Dendritic cell treated with granulocyte-macrophage colony-stimulating factor and Interleukin-4, amounts not matched to agents 40 ng/mL and 50 ng/mL, for 4 days (primary cell): ENCODE results near the gene CDYL.

Source experiments
- H3K27ac Mint-ChIP-seq: one replicate; pipeline ENCODE4 v1.8.0; 2022; ENCODE audit warnings: mild to moderate bottlenecking, mixed read lengths
- H3K27me3 Mint-ChIP-seq: one replicate; pipeline ENCODE4 v1.8.0; 2022; ENCODE audit warnings: mild to moderate bottlenecking, mixed read lengths
- H3K36me3 Mint-ChIP-seq: one replicate; pipeline ENCODE4 v1.8.0; 2022; ENCODE audit warnings: low read depth, mixed read lengths
- H3K4me1 Mint-ChIP-seq: one replicate; pipeline ENCODE4 v1.8.0; 2022; ENCODE audit warnings: low read depth, mixed read lengths
- H3K4me3 Mint-ChIP-seq: one replicate; pipeline ENCODE4 v1.8.0; 2022; ENCODE audit warnings: mild to moderate bottlenecking, moderate library complexity, mixed read lengths
- H3K9me3 Mint-ChIP-seq: one replicate; pipeline ENCODE4 v1.8.0; 2022; ENCODE audit warnings: mixed read lengths
- intact Hi-C: fragments of 100-400 bp; cut with micrococcal nuclease; formaldehyde crosslinking; loops from one replicate; pipeline ENCODE4 v1.15.0; 2022

The CDYL gene

DNA sequence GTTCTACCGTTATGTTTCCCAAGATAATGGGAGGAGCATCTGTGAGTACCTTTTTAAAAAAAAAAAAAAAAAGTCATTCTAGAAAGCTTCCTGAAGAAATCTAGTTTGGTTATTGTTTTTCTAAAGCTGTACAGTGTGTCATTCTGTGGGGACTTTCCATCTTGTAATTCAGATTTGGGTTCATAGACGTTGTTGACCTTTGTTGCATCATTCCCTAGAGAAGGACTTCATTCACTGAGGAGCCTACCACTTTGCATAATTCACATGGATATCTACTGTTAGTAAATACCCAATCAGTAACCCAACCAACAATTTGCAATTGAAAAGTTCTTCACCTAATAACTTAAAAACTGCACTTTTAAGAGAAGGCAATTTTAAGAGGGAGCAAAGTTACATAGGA lies 167.5 kb downstream of the CDYL start:
- Mint-ChIP-seq H3K4me1 (peaks cover 23% of the 10 kb centered on the region), H3K36me3 (peaks cover 70% of the 10 kb centered on the region), H3K9me3 (no peaks in the 10 kb centered on the region), H3K4me3 (no peak overlapping the region), H3K27me3 (no peaks in the 10 kb centered on the region), H3K27ac (no peak overlapping the region)
- intact Hi-C loops = no loop called here

DNA sequence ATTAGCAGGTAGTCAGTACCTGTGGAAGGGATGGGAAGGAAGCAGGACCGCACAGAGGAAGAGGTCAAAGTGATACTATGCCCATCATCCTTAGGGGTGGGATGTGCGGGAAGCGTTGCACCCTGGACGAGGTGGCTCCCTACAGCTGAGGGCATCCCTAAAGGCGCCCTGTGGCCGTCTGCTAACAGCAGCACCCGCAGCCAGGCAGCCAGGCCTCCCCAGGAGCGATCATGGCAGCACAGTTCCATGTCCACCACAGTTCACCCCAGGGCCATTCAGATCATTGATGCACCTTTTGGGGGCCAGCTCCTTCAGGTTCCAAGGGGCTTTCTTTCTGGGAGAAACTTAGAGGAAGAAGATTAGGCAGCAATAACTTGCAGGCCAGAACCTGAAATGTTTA lies 168.1 kb downstream of the CDYL start:
- Mint-ChIP-seq H3K4me1 (peaks cover 23% of the 10 kb centered on the region), H3K36me3 (peaks cover 76% of the 10 kb centered on the region), H3K9me3 (no peaks in the 10 kb centered on the region), H3K4me3 (no peak overlapping the region), H3K27me3 (no peaks in the 10 kb centered on the region), H3K27ac (no peak overlapping the region)
- intact Hi-C loops = no loop called here

DNA sequence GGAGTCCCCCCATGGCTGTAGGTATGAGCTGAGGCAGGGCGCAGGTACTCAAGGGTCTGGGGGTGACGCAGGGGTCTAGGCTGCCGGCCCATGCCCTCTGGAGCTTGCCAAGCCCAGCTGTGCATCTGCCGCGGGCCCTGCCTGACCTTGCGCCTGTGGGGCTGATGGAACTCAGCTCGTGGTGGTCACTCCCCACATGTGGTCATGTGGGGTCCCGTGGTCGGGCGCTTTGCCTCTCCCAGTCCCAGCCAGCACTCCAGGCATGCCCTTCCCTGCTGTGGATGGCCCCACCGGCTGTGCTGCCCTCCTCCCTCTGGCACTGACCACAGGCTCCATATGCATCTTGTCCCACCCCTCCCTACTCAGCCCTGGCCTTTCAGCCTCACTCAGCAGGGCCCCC lies 170.3 kb downstream of the CDYL start:
- Mint-ChIP-seq H3K4me1 (peaks cover 17% of the 10 kb centered on the region), H3K27ac (no peak overlapping the region), H3K27me3 (no peaks in the 10 kb centered on the region)

DNA sequence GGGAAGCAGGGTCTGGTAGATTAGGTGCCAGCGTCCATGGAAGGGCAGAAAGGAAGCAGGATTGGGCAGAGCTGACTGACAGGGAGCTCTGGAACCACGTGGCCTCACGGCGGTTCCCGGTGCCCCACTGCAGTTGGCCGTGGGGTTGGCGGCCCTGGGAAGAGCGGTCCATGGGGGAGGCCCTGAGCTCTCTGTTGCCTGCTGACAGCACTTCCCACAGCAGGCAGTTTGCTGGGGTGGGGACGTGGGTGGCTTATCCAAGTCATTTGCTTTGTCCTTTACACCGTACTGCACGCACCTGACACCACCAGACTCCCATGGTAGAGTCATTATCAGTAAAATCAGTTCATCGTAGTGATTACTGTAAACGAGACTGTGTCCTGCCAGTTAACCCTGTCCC lies 171.5 kb downstream of the CDYL start:
- intact Hi-C loops = no loop called here
- no peaks in the 10 kb centered on the region for H3K27me3 Mint-ChIP-seq
- no peak overlapping the region for H3K4me3 Mint-ChIP-seq
- H3K9me3 Mint-ChIP-seq = no peaks in the 10 kb centered on the region
- H3K36me3 Mint-ChIP-seq = peaks cover 95% of the 10 kb centered on the region
- H3K4me1 Mint-ChIP-seq = peaks cover 5% of the 10 kb centered on the region
- no peak overlapping the region for H3K27ac Mint-ChIP-seq

More for the DNA sequence above, 170.3 kb downstream of the CDYL start:
- Mint-ChIP-seq H3K36me3 (peaks cover 88% of the 10 kb centered on the region), H3K4me3 (no peak overlapping the region), H3K9me3 (no peaks in the 10 kb centered on the region)
- intact Hi-C loops = no loop called here

- Mint-ChIP-seq H3K4me1 (no peaks in the 10 kb centered on the region), H3K27ac (no peak overlapping the region), H3K9me3 (no peaks in the 10 kb centered on the region), H3K27me3 (no peaks in the 10 kb centered on the region), H3K4me3 (no peak overlapping the region), H3K36me3 (peaks cover 95% of the 10 kb centered on the region)
- intact Hi-C loops = no loop called here
Observed at GRCh38 chr6:4948781-4949450, 172.7 kb downstream of the CDYL start.

GRCh38 chr6:4950076-4950475 lies 173.9 kb downstream of the CDYL start:
- intact Hi-C loops = no loop called here
- H3K4me3 Mint-ChIP-seq = no peak overlapping the region
- no peak overlapping the region for H3K27ac Mint-ChIP-seq
- peaks cover 91% of the 10 kb centered on the region for H3K36me3 Mint-ChIP-seq
- no peaks in the 10 kb centered on the region for H3K4me1 Mint-ChIP-seq
- no peaks in the 10 kb centered on the region for H3K27me3 Mint-ChIP-seq
- no peaks in the 10 kb centered on the region for H3K9me3 Mint-ChIP-seq

- no peak overlapping the region for H3K4me3 Mint-ChIP-seq
- intact Hi-C loops = no loop called here
Observed at GRCh38 chr6:4950836-4951533, 174.8 kb downstream of the CDYL start.

DNA sequence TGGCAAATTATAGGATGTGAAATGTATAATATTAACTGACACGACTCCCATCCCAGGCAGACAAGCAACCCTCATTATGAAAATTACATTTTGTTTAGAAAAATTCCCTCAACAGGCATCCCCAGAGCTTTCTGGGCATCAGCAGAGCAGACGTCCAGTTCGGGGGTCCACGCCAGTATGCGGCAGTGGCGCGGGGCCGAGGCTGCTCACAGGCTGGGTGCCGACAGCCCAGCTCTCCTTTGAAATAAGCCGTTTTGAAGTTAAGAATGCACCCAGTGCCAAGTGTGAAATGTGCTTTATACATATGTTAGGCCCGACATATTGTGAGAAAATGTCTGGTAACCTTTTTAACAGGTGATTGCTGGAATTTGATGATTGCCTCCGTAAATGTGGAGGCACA lies 177.2 kb downstream of the CDYL start:
- H3K4me1 Mint-ChIP-seq = no peaks in the 10 kb centered on the region
- no peak overlapping the region for H3K4me3 Mint-ChIP-seq
- peaks cover 71% of the 10 kb centered on the region for H3K36me3 Mint-ChIP-seq
- no peaks in the 10 kb centered on the region for H3K27me3 Mint-ChIP-seq
- intact Hi-C loops = no loop called here
- H3K9me3 Mint-ChIP-seq = no peaks in the 10 kb centered on the region
- no peak overlapping the region for H3K27ac Mint-ChIP-seq

More at GRCh38 chr6:4950836-4951533, 174.8 kb downstream of the CDYL start:
- H3K4me1 Mint-ChIP-seq = no peaks in the 10 kb centered on the region
- H3K27me3 Mint-ChIP-seq = no peaks in the 10 kb centered on the region
- no peak overlapping the region for H3K27ac Mint-ChIP-seq
- peaks cover 91% of the 10 kb centered on the region for H3K36me3 Mint-ChIP-seq
- H3K9me3 Mint-ChIP-seq = no peaks in the 10 kb centered on the region

DNA sequence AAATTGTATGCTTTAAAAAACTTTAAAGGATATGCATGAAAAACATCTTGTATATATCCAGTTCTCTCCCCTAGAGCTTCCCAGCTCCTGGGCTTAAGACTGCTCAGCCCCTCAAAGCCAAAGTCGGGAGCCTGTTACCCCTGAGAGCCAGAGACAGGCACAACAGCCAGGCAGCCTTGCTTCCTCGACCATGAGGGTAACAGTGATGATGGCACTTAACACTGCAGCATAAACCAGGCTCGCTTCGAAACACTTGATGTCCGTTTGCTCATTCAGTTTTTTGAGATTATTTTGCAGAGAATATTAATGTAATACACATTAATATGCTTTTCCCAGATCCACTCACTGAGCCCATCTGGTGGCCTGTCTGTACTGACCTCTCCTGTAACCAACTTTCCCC lies 180.4 kb downstream of the CDYL start:
- Mint-ChIP-seq H3K9me3 (no peaks in the 10 kb centered on the region), H3K4me1 (no peaks in the 10 kb centered on the region), H3K36me3 (peaks cover 44% of the 10 kb centered on the region), H3K27me3 (no peaks in the 10 kb centered on the region), H3K4me3 (no peak overlapping the region), H3K27ac (no peak overlapping the region)
- intact Hi-C loops = no loop called here

GRCh38 chr6:4957521-4958231 lies 181.5 kb downstream of the CDYL start:
- Mint-ChIP-seq H3K36me3 (peaks cover 34% of the 10 kb centered on the region), H3K9me3 (no peaks in the 10 kb centered on the region), H3K27me3 (no peaks in the 10 kb centered on the region), H3K4me1 (no peaks in the 10 kb centered on the region), H3K4me3 (no peak overlapping the region), H3K27ac (no peak overlapping the region)
- intact Hi-C loops = no loop called here

DNA sequence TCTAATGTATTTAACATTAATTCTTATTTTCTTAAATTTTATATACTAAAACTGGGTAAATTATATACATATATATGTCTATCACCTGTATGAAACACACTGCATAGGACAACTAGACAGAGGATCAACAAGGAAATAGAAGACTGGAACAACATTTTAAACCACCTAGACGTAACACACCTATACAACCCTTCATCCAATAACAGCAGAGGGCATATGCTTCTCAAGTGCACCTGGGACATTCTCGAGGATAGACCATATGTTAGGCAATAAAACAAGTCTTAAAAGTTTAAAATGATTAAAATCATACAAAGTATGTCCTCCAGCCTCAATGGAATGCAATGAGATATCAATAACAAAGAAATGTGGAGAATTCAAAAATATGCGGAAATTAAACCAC lies 182.4 kb downstream of the CDYL start:
- Mint-ChIP-seq H3K9me3 (no peaks in the 10 kb centered on the region), H3K27ac (no peak overlapping the region), H3K27me3 (no peaks in the 10 kb centered on the region), H3K36me3 (peaks cover 24% of the 10 kb centered on the region), H3K4me1 (no peaks in the 10 kb centered on the region), H3K4me3 (no peak overlapping the region)
- intact Hi-C loops = no loop called here

DNA sequence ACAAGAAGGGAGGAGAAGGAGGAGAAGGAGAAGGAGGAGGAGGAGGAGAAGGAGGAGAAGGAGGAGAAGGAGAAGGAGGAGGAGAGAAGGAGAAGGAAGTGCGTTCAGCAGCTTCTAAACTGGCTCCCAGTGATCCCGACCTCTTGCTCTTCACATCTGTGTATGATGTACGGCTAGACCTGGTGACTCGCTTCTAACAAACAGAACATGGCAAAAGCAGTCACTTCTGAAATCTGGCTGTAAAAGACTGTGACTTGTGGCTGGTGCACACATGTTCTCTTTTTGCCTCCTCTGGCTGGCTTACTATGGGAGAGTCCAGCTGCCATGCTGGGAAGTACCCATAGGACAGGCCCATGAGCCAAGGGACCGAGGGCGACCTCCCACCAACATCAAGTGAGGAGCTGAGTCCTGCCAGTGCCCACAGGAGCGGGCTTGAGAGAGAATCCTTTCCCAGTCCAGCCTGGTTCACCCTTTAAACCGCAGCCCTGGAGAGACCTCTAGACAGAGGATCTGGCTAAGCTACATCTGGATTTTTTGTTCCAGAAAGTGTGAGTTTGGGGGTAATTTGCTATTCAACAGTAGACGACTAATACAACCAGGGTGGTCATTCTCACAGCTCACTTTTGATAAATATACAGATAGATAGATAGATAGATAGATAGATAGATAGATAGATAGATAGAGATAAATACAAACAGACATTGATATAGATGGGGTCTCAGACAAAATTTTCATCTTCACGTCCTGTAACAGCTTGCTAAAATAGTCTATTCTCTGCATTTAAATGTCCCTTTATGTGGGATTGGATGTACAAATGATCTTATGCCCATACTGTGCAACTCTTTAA lies 185.3 kb downstream of the CDYL start:
- Mint-ChIP-seq H3K4me3 (no peak overlapping the region), H3K27ac (no peak overlapping the region), H3K36me3 (no peaks in the 10 kb centered on the region), H3K27me3 (no peaks in the 10 kb centered on the region), H3K9me3 (no peaks in the 10 kb centered on the region), H3K4me1 (no peaks in the 10 kb centered on the region)
- intact Hi-C loops = no loop called here

- H3K4me3 Mint-ChIP-seq = no peak overlapping the region
Observed at GRCh38 chr6:4962905-4963304, 186.7 kb downstream of the CDYL start.

More at GRCh38 chr6:4962905-4963304, 186.7 kb downstream of the CDYL start:
- intact Hi-C loops = no loop called here
- Mint-ChIP-seq H3K36me3 (no peaks in the 10 kb centered on the region), H3K9me3 (no peaks in the 10 kb centered on the region), H3K27ac (no peak overlapping the region), H3K4me1 (no peaks in the 10 kb centered on the region), H3K27me3 (no peaks in the 10 kb centered on the region)
